HEK293 (cell line): ENCODE measurements around the gene NUDT3.

Experiments used
- CTCF ChIA-PET: fragments of 350-600 bp; formaldehyde crosslinking; extraction: SDS; loops from one replicate; lab custom pipeline; 2021; ENCODE audit warnings: antibody characterized with exemption; lab: Yijun Ruan, JAX
- POLR2A ChIA-PET: fragments of 300-600 bp; formaldehyde crosslinking; extraction: SDS; loops from one replicate; lab custom pipeline; 2020; ENCODE audit warnings: antibody characterized with exemption, inconsistent platforms; lab: Yijun Ruan, JAX
- H3K27ac ChIP-seq: fragments of 200-500 bp; sonication (Bioruptor generic); 2 replicates; pipeline ENCODE4 v1.5.1; 2014; ENCODE audit warnings: low read depth, low read length, control low read depth, inconsistent platforms; ENCODE audit errors: extremely low read depth
- H3K36me3 ChIP-seq, 2 experiments: fragments of 200-500 bp in 1 of 2; sonication (Bioruptor generic) in 1 of 2; 1 replicate in 1 of 2; 2 replicates in 1 of 2; pipeline ENCODE4 v1.5.1; 2014 to 2017; ENCODE audit warnings: inconsistent platforms in 2 of 2, low read length in 2 of 2; ENCODE audit not compliant: control insufficient read depth in 2 of 2, insufficient read depth in 1 of 2
- H3K4me1 ChIP-seq: fragments of 200-500 bp; sonication (Bioruptor generic); 2 replicates; pipeline ENCODE4 v1.5.1; 2014; ENCODE audit warnings: mild to moderate bottlenecking, low read length, inconsistent platforms; ENCODE audit not compliant: control insufficient read depth, insufficient read depth
- H3K4me3 ChIP-seq: 2 replicates; pipeline ENCODE4 v1.5.1; 2011; ENCODE audit warnings: low read depth, mild to moderate bottlenecking, control low read depth, low read length, moderate library complexity
- H3K9me3 ChIP-seq: fragments of 200-500 bp; sonication (Bioruptor generic); 2 replicates; pipeline ENCODE4 v1.5.1; 2014; ENCODE audit warnings: low read depth, low read length, inconsistent platforms; ENCODE audit not compliant: control insufficient read depth, insufficient read depth
- GFI1B ChIP-seq: fragments of 450-650 bp; formaldehyde crosslinking; IDR thresholded peaks from 2 replicates; pipeline ENCODE4 v1.5.1; 2016; ENCODE audit warnings: missing biosample characterization, missing genetic modification characterization
- GLI2 ChIP-seq: fragments of 450-650 bp; formaldehyde crosslinking; IDR thresholded peaks from 2 replicates; pipeline ENCODE4; 2017; ENCODE audit warnings: missing biosample characterization, missing genetic modification characterization, low read depth, borderline replicate concordance
- HOXC10 ChIP-seq: sonication (generic); formaldehyde crosslinking; IDR thresholded peaks from 2 replicates; pipeline ENCODE4 v1.8.1; 2023; ENCODE audit warnings: mild to moderate bottlenecking, missing genetic modification reagents
- KLF8 ChIP-seq: fragments of 450-650 bp; formaldehyde crosslinking; IDR thresholded peaks from 2 replicates; pipeline ENCODE4 v1.5.1; 2016; ENCODE audit warnings: missing biosample characterization, missing genetic modification characterization
- SETDB1 ChIP-seq: IDR thresholded peaks from one replicate; pipeline ENCODE4 v1.6.1; 2017; ENCODE audit warnings: mild to moderate bottlenecking, low read length, moderate library complexity, mixed read lengths; ENCODE audit not compliant: insufficient read length
- YY1 ChIP-seq: fragments of 450-650 bp; formaldehyde crosslinking; IDR thresholded peaks from 2 replicates; pipeline ENCODE4 v1.5.1; 2018; ENCODE audit warnings: missing biosample characterization, missing genetic modification characterization
- ZNF146 ChIP-seq: fragments of 450-650 bp; formaldehyde crosslinking; IDR thresholded peaks from 2 replicates; pipeline ENCODE4 v1.5.1; 2016; ENCODE audit warnings: missing biosample characterization, missing genetic modification characterization
- ZNF157 ChIP-seq: fragments of 450-650 bp; formaldehyde crosslinking; IDR thresholded peaks from 2 replicates; pipeline ENCODE4 v1.5.1; 2016; ENCODE audit warnings: missing biosample characterization, missing genetic modification characterization
- ZNF169 ChIP-seq: fragments of 450-650 bp; formaldehyde crosslinking; IDR thresholded peaks from 2 replicates; pipeline ENCODE4 v1.5.1; 2016; ENCODE audit warnings: missing biosample characterization, missing genetic modification characterization
- ZNF174 ChIP-seq: fragments of 450-650 bp; formaldehyde crosslinking; IDR thresholded peaks from 2 replicates; pipeline ENCODE4 v1.5.0; 2017; ENCODE audit warnings: missing biosample characterization, mild to moderate bottlenecking, missing genetic modification characterization
- ZNF184 ChIP-seq: fragments of 450-650 bp; IDR thresholded peaks from 2 replicates; pipeline ENCODE4 v1.5.1; 2018; ENCODE audit warnings: missing biosample characterization, mild to moderate bottlenecking, missing genetic modification characterization
- ZNF214 ChIP-seq: fragments of 450-650 bp; formaldehyde crosslinking; IDR thresholded peaks from 2 replicates; pipeline ENCODE4 v1.5.1; 2017; ENCODE audit warnings: missing biosample characterization, mild to moderate bottlenecking, missing genetic modification characterization, borderline replicate concordance
- ZNF302 ChIP-seq: fragments of 450-650 bp; formaldehyde crosslinking; IDR thresholded peaks from 2 replicates; pipeline ENCODE4 v1.5.1; 2016; ENCODE audit warnings: missing biosample characterization, missing genetic modification characterization, low read depth
- ZNF341 ChIP-seq: fragments of 450-650 bp; formaldehyde crosslinking; IDR thresholded peaks from 2 replicates; pipeline ENCODE4; 2016; ENCODE audit warnings: low read depth, missing biosample characterization, missing genetic modification characterization
- ZNF510 ChIP-seq: fragments of 450-650 bp; formaldehyde crosslinking; IDR thresholded peaks from 2 replicates; pipeline ENCODE4 v1.5.1; 2018; ENCODE audit warnings: mild to moderate bottlenecking, missing genetic modification characterization, missing biosample characterization; ENCODE audit not compliant: insufficient replicate concordance
- ZNF555 ChIP-seq: fragments of 450-650 bp; formaldehyde crosslinking; conservative IDR thresholded peaks from 2 replicates; pipeline ENCODE4 v1.5.1; 2017; ENCODE audit warnings: missing biosample characterization, mild to moderate bottlenecking, missing genetic modification characterization, inconsistent platforms
- ZNF768 ChIP-seq: fragments of 450-650 bp; formaldehyde crosslinking; IDR thresholded peaks from 2 replicates; pipeline ENCODE4 v1.5.1; 2018; ENCODE audit warnings: missing biosample characterization, mild to moderate bottlenecking, missing genetic modification characterization
- ZNF830 ChIP-seq: fragments of 450-650 bp; IDR thresholded peaks from 2 replicates; pipeline ENCODE4 v1.5.0; 2018; ENCODE audit warnings: missing biosample characterization, missing genetic modification characterization, low read depth, mild to moderate bottlenecking, moderate library complexity
- TF ChIP-seq, protein P1 (sequence below): fragments of 450-650 bp; formaldehyde crosslinking; IDR thresholded peaks from 2 replicates; pipeline ENCODE4 v1.5.1; 2017; ENCODE audit warnings: missing biosample characterization, missing genetic modification characterization
- TF ChIP-seq, protein P2 (sequence below): fragments of 450-650 bp; formaldehyde crosslinking; IDR thresholded peaks from 2 replicates; pipeline ENCODE4 v1.5.1; 2016; ENCODE audit warnings: missing biosample characterization, missing genetic modification characterization
- TF ChIP-seq, protein P3 (sequence below): fragments of 450-650 bp; formaldehyde crosslinking; IDR thresholded peaks from 2 replicates; pipeline ENCODE4 v1.5.1; 2016; ENCODE audit warnings: missing biosample characterization, missing genetic modification characterization

Gene NUDT3

DNA sequence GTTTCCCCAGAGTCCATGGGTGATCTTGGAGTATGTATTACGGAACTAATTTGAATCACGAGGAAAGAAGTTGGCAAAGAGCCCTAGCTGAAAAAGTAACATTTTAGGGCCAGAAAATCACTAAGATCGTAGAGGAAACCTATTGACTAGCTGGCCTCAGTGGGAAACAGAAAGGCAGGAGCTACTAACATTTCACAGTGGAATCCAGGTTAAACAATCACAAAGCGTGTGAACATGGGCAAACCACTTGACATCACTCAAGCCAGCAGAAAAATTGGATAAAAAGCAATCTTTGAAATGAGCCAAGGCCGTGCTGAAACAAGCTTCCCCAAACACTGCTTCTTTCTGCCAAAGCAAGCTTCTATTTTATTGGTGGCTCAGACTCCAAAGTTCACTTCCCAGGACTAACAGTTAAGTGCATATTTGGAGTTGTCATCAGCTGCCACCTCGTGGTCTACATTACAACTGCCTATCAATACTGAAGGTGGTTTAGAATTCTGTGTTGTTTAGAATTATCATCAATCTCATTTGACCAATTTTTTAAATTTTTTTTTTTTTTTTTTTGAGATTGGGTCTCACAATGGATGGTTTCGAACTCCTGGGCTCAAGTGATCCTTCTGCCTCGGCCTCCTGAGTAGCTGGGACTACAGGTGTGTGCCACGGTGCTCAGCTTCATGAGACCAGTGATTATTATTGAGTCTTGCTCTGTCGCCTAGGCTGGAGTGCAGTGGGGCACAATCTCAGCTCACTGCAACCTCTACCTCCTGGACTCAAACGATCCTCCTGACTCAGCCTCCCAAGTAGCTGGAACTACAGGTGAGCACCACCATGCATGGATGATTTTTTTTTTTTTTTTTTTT, 22.8 kb upstream of the NUDT3 start (continued):
- TF ChIP-seq, protein P1, sequence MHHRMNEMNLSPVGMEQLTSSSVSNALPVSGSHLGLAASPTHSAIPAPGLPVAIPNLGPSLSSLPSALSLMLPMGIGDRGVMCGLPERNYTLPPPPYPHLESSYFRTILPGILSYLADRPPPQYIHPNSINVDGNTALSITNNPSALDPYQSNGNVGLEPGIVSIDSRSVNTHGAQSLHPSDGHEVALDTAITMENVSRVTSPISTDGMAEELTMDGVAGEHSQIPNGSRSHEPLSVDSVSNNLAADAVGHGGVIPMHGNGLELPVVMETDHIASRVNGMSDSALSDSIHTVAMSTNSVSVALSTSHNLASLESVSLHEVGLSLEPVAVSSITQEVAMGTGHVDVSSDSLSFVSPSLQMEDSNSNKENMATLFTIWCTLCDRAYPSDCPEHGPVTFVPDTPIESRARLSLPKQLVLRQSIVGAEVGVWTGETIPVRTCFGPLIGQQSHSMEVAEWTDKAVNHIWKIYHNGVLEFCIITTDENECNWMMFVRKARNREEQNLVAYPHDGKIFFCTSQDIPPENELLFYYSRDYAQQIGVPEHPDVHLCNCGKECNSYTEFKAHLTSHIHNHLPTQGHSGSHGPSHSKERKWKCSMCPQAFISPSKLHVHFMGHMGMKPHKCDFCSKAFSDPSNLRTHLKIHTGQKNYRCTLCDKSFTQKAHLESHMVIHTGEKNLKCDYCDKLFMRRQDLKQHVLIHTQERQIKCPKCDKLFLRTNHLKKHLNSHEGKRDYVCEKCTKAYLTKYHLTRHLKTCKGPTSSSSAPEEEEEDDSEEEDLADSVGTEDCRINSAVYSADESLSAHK (tag by site-specific recombination): peak; percentile 53; the same call in 1 of the 2 replicates

DNA sequence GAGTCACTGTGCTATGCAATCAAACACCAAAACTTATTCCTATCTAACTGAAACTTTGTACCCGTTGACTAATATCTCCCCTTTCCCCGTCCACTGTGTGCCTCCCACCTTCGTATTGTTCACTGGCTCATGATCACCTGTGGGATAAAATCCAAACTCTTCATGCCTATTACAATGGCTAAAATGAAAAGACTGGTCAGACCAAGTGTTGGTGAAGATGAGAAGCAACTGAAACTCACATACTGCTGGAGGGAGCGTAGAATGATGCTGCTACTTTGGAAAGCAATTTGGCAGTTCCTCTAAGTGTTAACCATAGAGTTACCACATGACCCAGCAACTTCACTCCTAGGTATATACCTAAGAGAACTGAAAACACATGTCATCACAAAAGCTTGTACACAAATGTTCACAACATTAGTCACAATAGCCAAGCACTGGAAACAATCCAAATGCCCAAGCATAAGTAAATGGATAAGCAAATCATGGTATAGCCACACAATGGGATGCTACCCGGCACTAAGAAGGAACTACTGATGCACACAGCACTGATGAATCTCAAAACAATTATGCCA, 20.3 kb upstream of the NUDT3 start:
- H3K27ac ChIP-seq: no peak overlapping the region
- peaks cover 10 to 39% of the 10 kb centered on the region in 2 experiments for H3K36me3 ChIP-seq
- H3K4me3 ChIP-seq: no peak overlapping the region
- no peaks in the 10 kb centered on the region for H3K4me1 ChIP-seq
- no peaks in the 10 kb centered on the region for H3K9me3 ChIP-seq
- ChIA-PET CTCF (interaction anchor here (1.1 kb wide), 1 partner anchor 163 kb away, joined by 3 read pairs; no protein-coding TSS in a partner anchor), POLR2A (interaction anchor here (0.7 to 4.6 kb wide), 3 partner anchors 12 to 833 kb away, joined by 3 to 75 read pairs (median 54); partner anchors contain the start of genes RPS10 and SMIM29)
- TF ChIP-seq ZNF184 (tag by site-specific recombination): peak; percentile 98
- TF ChIP-seq ZNF341 (tag by site-specific recombination): no peak

DNA sequence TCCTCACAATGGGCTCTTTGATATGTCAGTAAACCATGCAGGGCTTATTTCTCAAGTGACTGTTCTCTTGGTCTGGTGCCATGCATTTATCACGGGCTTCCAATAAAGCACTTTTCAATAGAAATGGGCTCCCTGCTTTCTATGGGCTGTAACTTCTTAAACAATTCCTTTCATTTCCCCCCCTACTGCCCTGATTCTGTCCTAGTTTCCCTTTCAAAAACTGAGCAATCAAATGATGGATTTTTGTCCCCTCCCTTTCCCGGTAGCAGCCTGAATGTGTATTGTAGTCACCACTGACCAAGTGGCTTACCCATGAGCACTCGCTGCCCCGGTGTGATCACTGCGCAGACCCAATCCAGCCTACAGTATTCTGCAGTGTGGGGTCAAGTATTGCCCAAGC, 19.5 kb upstream of the NUDT3 start:
- Histone ChIP-seq H3K36me3 (peaks cover 9 to 32% of the 10 kb centered on the region in 2 experiments; a peak in 2 of 3 replicates), H3K27ac (no peak overlapping the region), H3K4me3 (no peak overlapping the region), H3K4me1 (no peaks in the 10 kb centered on the region), H3K9me3 (no peaks in the 10 kb centered on the region)
- ChIA-PET CTCF (interaction anchor here (1.1 kb wide), 1 partner anchor 162 kb away, joined by 3 read pairs; no protein-coding TSS in a partner anchor), POLR2A (no interaction called here)
- no peak for TF ChIP-seq SETDB1
- no peak for TF ChIP-seq ZNF302
- TF ChIP-seq, protein P2, sequence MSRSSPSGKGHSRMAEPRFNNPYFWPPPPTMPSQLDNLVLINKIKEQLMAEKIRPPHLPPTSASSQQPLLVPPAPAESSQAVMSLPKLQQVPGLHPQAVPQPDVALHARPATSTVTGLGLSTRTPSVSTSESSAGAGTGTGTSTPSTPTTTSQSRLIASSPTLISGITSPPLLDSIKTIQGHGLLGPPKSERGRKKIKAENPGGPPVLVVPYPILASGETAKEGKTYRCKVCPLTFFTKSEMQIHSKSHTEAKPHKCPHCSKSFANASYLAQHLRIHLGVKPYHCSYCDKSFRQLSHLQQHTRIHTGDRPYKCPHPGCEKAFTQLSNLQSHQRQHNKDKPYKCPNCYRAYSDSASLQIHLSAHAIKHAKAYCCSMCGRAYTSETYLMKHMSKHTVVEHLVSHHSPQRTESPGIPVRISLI (tag by site-specific recombination): no peak
- no peak for TF ChIP-seq KLF8 (tag by site-specific recombination)
- TF ChIP-seq ZNF146 (tag by site-specific recombination): no peak
- no peak for TF ChIP-seq ZNF214
- TF ChIP-seq ZNF830 (tag by site-specific recombination): no peak
- TF ChIP-seq ZNF768 (tag by site-specific recombination): no peak
- TF ChIP-seq, protein P3, sequence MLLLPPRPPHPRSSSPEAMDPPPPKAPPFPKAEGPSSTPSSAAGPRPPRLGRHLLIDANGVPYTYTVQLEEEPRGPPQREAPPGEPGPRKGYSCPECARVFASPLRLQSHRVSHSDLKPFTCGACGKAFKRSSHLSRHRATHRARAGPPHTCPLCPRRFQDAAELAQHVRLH (tag by site-specific recombination): no peak
- no peak for TF ChIP-seq ZNF157 (tag by site-specific recombination)
- no peak for TF ChIP-seq HOXC10
- TF ChIP-seq GFI1B (tag by site-specific recombination): no peak
- no peak for TF ChIP-seq ZNF510
- no peak for TF ChIP-seq GLI2
- TF ChIP-seq ZNF169 (tag by site-specific recombination): no peak
- TF ChIP-seq ZNF174 (tag by site-specific recombination): no peak
- no peak for TF ChIP-seq YY1 (tag by site-specific recombination)
- no peak for TF ChIP-seq ZNF555 (tag by site-specific recombination)
